Endothelial cell of umbilical vein (primary cell): ENCODE data around the gene PDLIM4. TPM values are rescaled to one million over a fixed set of nuclear protein-coding genes. Genes with fewer than 3 reads are reported as not detected.

ENCODE experiments used
- BruUV-seq: library from RNA; stranded (reverse); fragments of 400-500 nt; replicated peaks from 2 replicates; lab custom pipeline; 2021; lab: Mats Ljungman, UMichigan
- CTCF ChIA-PET: fragments of 300-600, 350-600 bp; sonication (Branson Sonifier 250); formaldehyde crosslinking; loops from one replicate; lab custom pipeline; 2021; ENCODE audit warnings: antibody characterized with exemption, inconsistent platforms; lab: Charles Lee
- POLR2A ChIA-PET: fragments of 300-600, 350-600 bp; sonication (Branson Sonifier 250); formaldehyde crosslinking; loops from one replicate; lab custom pipeline; 2021; ENCODE audit warnings: antibody characterized with exemption, inconsistent platforms; lab: Charles Lee
- DNase-seq: peaks from one replicate; pipeline ENCODE4 v3.0.0-alpha.2; 2011; ENCODE audit warnings: low read depth, low spot score
- FAIRE-seq: peaks from 2 replicates; lab custom pipeline; 2011; peaks lifted over from hg19 to GRCh38; lab: Jason Lieb, UNC
- H2AFZ ChIP-seq: 2 replicates; pipeline ENCODE4 v1.6.0; 2012; ENCODE audit warnings: low read depth, low read length, control low read depth, inconsistent platforms
- H3K27ac ChIP-seq: 2 replicates; pipeline ENCODE4 v1.5.1; 2011; ENCODE audit warnings: low read depth, mild to moderate bottlenecking, control low read depth, low read length, moderate library complexity; ENCODE audit not compliant: insufficient read depth
- H3K27me3 ChIP-seq, 2 experiments: 2 replicates each; pipeline versions ENCODE4 v1.6.0 to v1.6.1; 2011; ENCODE audit warnings: low read length in 2 of 2, mixed read lengths in 1 of 2; ENCODE audit not compliant: control insufficient read depth in 2 of 2, insufficient read depth in 2 of 2
- H3K36me3 ChIP-seq, 2 experiments: 2 replicates in 1 of 2; 3 replicates in 1 of 2; pipeline ENCODE4 v1.5.1; 2011; ENCODE audit warnings: low read length in 2 of 2, mild to moderate bottlenecking in 1 of 2, moderate library complexity in 1 of 2; ENCODE audit not compliant: control insufficient read depth in 2 of 2, insufficient read depth in 2 of 2; ENCODE audit errors: extremely low read depth in 1 of 2
- H3K4me1 ChIP-seq: 3 replicates; pipeline ENCODE4 v1.5.1; 2011; ENCODE audit warnings: mild to moderate bottlenecking, low read length; ENCODE audit not compliant: control insufficient read depth, insufficient read depth; ENCODE audit errors: extremely low read depth
- H3K4me2 ChIP-seq: 2 replicates; pipeline ENCODE4 v1.6.1; 2011; ENCODE audit warnings: low read length, control low read depth, mixed read lengths; ENCODE audit not compliant: insufficient read depth
- H3K4me3 ChIP-seq, 3 experiments: fragments of 200-600 bp in 1 of 3; sonication (generic), shearing (Covaris generic) in 1 of 3; replicated peaks in 1 of 3; 2 replicates each; pipeline ENCODE4 v1.5.1; 2011 to 2016; ENCODE audit warnings: control low read depth in 3 of 3, low read length in 3 of 3, mild to moderate bottlenecking in 2 of 3, inconsistent platforms in 1 of 3, low read depth in 1 of 3, moderate library complexity in 1 of 3; ENCODE audit not compliant: insufficient read depth in 1 of 3
- H3K79me2 ChIP-seq: 2 replicates; pipeline ENCODE4 v1.6.0; 2012; ENCODE audit warnings: low read length, inconsistent platforms; ENCODE audit not compliant: control insufficient read depth, insufficient read depth
- H3K9ac ChIP-seq: replicated peaks from 2 replicates; pipeline ENCODE3; 2011; ENCODE audit warnings: low read length, control low read depth; ENCODE audit not compliant: insufficient read depth; ENCODE audit errors: extremely low read depth
- H3K9me1 ChIP-seq: replicated peaks from 3 replicates; pipeline ENCODE4 v1.6.0; 2011; ENCODE audit warnings: mild to moderate bottlenecking, low read length; ENCODE audit not compliant: control insufficient read depth, insufficient read depth; ENCODE audit errors: extremely low read depth
- H3K9me3 ChIP-seq: replicated peaks from 2 replicates; pipeline ENCODE4 v1.5.1; 2012; ENCODE audit warnings: low read length, inconsistent platforms; ENCODE audit not compliant: control insufficient read depth, insufficient read depth
- H4K20me1 ChIP-seq: replicated peaks from 2 replicates; pipeline ENCODE3; 2011; ENCODE audit warnings: mild to moderate bottlenecking, low read length; ENCODE audit not compliant: control insufficient read depth, insufficient read depth; ENCODE audit errors: extremely low read depth
- EZH2 ChIP-seq: IDR thresholded peaks from 2 replicates; pipeline ENCODE4 v1.6.1; 2012; ENCODE audit warnings: borderline replicate concordance, low read depth, mild to moderate bottlenecking, moderate library complexity, low read length, inconsistent platforms; ENCODE audit not compliant: severe bottlenecking
- FOS ChIP-seq: IDR thresholded peaks from 2 replicates; pipeline ENCODE4 v1.6.1; 2011; ENCODE audit warnings: mild to moderate bottlenecking, low read length, moderate library complexity, borderline replicate concordance; ENCODE audit not compliant: insufficient read depth
- JUN ChIP-seq: IDR thresholded peaks from 2 replicates; pipeline ENCODE4 v1.6.1; 2011; ENCODE audit warnings: borderline replicate concordance, low read depth; ENCODE audit not compliant: insufficient read length, insufficient read depth
- POLR2AphosphoS5 ChIP-seq: IDR thresholded peaks from 2 replicates; pipeline ENCODE4 v1.6.1; 2012; ENCODE audit warnings: low read depth, mild to moderate bottlenecking, control low read depth, low read length, moderate library complexity; ENCODE audit not compliant: insufficient read depth
- dilution Hi-C: fragments of 300-500 bp; cut with MboI; formaldehyde crosslinking; loops from one replicate; pipeline ENCODE4 v1.15.0; 2019; ENCODE audit warnings: low sequenced_read_pairs; ENCODE audit not compliant: extremely low pct_ligation_motif_present
- intact Hi-C: fragments of 100-400 bp; cut with micrococcal nuclease; formaldehyde crosslinking; loops from one replicate; pipeline ENCODE4 v1.10.0; 2022
- polyA plus RNA-seq, 4 experiments: library from polyadenylated mRNA; depleted of rRNA in 3 of 4; stranded (reverse) in 3 of 4; unstranded in 1 of 4; fragments of >200 nt; gene quantifications; 2 replicates each; pipeline versions ENCODE4 v1.2.1 to v1.2.3, GENCODE V29; 2011 to 2012; ENCODE audit warnings: missing spikeins in 1 of 4
- total RNA-seq: library from RNA; stranded (reverse); gene quantifications from 2 replicates; pipeline ENCODE4 v1.2.3, GENCODE V29; 2021
- TF ChIP-seq, protein P1 (sequence below), 2 donors: IDR thresholded peaks; 1 replicate in 1 of 2; 2 replicates in 1 of 2; pipeline ENCODE4 v1.5.1; 2011; ENCODE audit warnings: low read length in 2 of 2, mild to moderate bottlenecking in 2 of 2, moderate library complexity in 2 of 2, control low read depth in 1 of 2, inconsistent platforms in 1 of 2, low read depth in 1 of 2; ENCODE audit not compliant: insufficient read depth in 1 of 2; ENCODE audit errors: extremely low read depth in 1 of 2
- TF ChIP-seq, protein P2 (sequence below): IDR thresholded peaks from 2 replicates; pipeline ENCODE4 v1.6.1; 2011; ENCODE audit not compliant: insufficient read depth, insufficient read length

Gene PDLIM4
- total and polyA plus RNA-seq, 2 donors (not counting 3 experiments of a cell fraction or from before 2014, with no cell fraction given) = 65.7 to 112 TPM

DNA sequence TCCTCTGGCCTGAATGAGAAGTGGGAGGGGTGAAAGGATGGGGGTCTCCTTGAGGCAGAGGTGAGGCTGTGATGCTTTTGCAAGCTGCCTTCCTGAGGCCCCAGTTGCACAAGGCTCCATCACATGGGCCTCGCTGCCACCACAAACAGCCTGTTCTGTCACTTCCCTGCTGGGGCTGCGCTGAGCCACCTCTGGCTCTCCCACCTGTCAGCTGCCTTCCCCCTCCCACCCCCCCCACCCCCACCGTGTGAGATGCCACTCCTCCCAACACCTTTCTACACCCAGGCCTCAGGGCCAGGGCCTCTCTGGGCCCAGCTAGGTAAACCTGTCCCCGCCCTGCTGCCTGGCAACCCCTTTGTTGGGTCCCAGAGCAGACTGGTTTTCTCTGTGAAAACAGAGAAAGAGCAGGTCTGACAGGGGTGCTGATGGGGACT, 4.5 kb upstream of the PDLIM4 start:
- dilution Hi-C loops = no loop called here
- FAIRE-seq = no peak

More for the DNA sequence above, 4.5 kb upstream of the PDLIM4 start:
- Histone ChIP-seq H3K9me3 (no peaks in the 10 kb centered on the region), H3K27me3 (no peaks in the 10 kb centered on the region), H3K9me1 (no peaks in the 10 kb centered on the region), H3K9ac (no peak overlapping the region), H3K79me2 (peaks cover 5% of the 10 kb centered on the region), H3K36me3 (no peaks in the 10 kb centered on the region), H2AFZ (no peak overlapping the region), H3K4me2 (no peak overlapping the region), H3K27ac (no peak overlapping the region), H3K4me1 (peaks cover 2% of the 10 kb centered on the region), H4K20me1 (no peaks in the 10 kb centered on the region), H3K4me3 (no peak overlapping the region)
- no TSS peak for BruUV-seq
- DNase-seq = no peak
- intact Hi-C loops = no loop called here
- ChIA-PET POLR2A (no interaction called here), CTCF (interaction anchor here (8.3 kb wide), 1 partner anchor 15 kb away, joined by 63 read pairs; no protein-coding TSS in a partner anchor)
- TF ChIP-seq POLR2AphosphoS5 (no peak), FOS (no peak), EZH2 (no peak), JUN (no peak)
- TF ChIP-seq, protein P1, sequence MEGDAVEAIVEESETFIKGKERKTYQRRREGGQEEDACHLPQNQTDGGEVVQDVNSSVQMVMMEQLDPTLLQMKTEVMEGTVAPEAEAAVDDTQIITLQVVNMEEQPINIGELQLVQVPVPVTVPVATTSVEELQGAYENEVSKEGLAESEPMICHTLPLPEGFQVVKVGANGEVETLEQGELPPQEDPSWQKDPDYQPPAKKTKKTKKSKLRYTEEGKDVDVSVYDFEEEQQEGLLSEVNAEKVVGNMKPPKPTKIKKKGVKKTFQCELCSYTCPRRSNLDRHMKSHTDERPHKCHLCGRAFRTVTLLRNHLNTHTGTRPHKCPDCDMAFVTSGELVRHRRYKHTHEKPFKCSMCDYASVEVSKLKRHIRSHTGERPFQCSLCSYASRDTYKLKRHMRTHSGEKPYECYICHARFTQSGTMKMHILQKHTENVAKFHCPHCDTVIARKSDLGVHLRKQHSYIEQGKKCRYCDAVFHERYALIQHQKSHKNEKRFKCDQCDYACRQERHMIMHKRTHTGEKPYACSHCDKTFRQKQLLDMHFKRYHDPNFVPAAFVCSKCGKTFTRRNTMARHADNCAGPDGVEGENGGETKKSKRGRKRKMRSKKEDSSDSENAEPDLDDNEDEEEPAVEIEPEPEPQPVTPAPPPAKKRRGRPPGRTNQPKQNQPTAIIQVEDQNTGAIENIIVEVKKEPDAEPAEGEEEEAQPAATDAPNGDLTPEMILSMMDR (IDR thresholded peaks at IDR 0.05; ENCODE audit: extremely low read depth in 1 of 2, insufficient read depth in 1 of 2, low read depth in 1 of 2, low read length in 2 of 2) = no peak
- TF ChIP-seq, protein P2, sequence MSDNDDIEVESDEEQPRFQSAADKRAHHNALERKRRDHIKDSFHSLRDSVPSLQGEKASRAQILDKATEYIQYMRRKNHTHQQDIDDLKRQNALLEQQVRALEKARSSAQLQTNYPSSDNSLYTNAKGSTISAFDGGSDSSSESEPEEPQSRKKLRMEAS = no peak
